Measurements from ENCODE around the gene TMEM82.

GRCh38 chr1:15734296-15734695 lies 8.0 kb upstream of the TMEM82 start:
- TF ChIP-seq CTCF (IDR thresholded peaks at IDR 0.05) (no peak), EP300 (IDR thresholded peaks at IDR 0.05) (no peak)

All from stomach (tissue), 4 donors.